Progenitor cell of endocrine pancreas (in vitro differentiated cells): Measurements from ENCODE around the gene FOXE3. TPM values are rescaled to one million over a fixed set of nuclear protein-coding genes. Genes with fewer than 3 reads are reported as not detected.
"Not testable (repeated sequence)": the region's sequence is repeated elsewhere in the genome, so short reads cannot be mapped to it uniquely, and the experiment has no call there.

Experiments
- DNase-seq: peaks from one replicate; pipeline ENCODE4 v3.0.0; 2021; ENCODE audit warnings: low spot score; ENCODE audit not compliant: unreplicated experiment
- H3K27ac Mint-ChIP-seq: 2 replicates; pipeline ENCODE4 v1.8.0; 2021; ENCODE audit warnings: mild to moderate bottlenecking, moderate library complexity, mixed read lengths
- H3K27me3 Mint-ChIP-seq: 2 replicates; pipeline ENCODE4 v1.8.0; 2021; ENCODE audit warnings: mixed read lengths
- H3K36me3 Mint-ChIP-seq: 2 replicates; pipeline ENCODE4 v1.8.0; 2022; ENCODE audit warnings: mixed read lengths; ENCODE audit not compliant: insufficient read depth
- H3K4me1 Mint-ChIP-seq: 2 replicates; pipeline ENCODE4 v1.8.0; 2021; ENCODE audit warnings: low read depth, mixed read lengths
- H3K4me3 Mint-ChIP-seq: 2 replicates; pipeline ENCODE4 v1.8.0; 2021; ENCODE audit warnings: low read depth, mild to moderate bottlenecking, moderate library complexity, mixed read lengths
- H3K9me3 Mint-ChIP-seq: 2 replicates; pipeline ENCODE4 v1.8.0; 2021; ENCODE audit warnings: low read depth, mixed read lengths
- total RNA-seq: library from RNA; stranded (reverse); gene quantifications from 2 replicates; pipeline ENCODE4 v1.2.1, GENCODE V29; 2021
- TF ChIP-seq, protein P1 (sequence below): fragments of 200-600 bp; sonication (generic); IDR thresholded peaks from one replicate; pipeline ENCODE4 v1.5.0; 2021; ENCODE audit warnings: antibody characterized with exemption, mild to moderate bottlenecking; ENCODE audit not compliant: unreplicated experiment

The FOXE3 gene
- total RNA-seq, 1 donor from 2014 or later, result not detected

- Mint-ChIP-seq H3K9me3 (no peaks in the 10 kb centered on the region), H3K27ac (no peak overlapping the region), H3K27me3 (peaks cover 56% of the 10 kb centered on the region), H3K4me1 (no peaks in the 10 kb centered on the region), H3K36me3 (no peaks in the 10 kb centered on the region), H3K4me3 (no peak overlapping the region)
- no peak for DNase-seq
- TF ChIP-seq, protein P1, sequence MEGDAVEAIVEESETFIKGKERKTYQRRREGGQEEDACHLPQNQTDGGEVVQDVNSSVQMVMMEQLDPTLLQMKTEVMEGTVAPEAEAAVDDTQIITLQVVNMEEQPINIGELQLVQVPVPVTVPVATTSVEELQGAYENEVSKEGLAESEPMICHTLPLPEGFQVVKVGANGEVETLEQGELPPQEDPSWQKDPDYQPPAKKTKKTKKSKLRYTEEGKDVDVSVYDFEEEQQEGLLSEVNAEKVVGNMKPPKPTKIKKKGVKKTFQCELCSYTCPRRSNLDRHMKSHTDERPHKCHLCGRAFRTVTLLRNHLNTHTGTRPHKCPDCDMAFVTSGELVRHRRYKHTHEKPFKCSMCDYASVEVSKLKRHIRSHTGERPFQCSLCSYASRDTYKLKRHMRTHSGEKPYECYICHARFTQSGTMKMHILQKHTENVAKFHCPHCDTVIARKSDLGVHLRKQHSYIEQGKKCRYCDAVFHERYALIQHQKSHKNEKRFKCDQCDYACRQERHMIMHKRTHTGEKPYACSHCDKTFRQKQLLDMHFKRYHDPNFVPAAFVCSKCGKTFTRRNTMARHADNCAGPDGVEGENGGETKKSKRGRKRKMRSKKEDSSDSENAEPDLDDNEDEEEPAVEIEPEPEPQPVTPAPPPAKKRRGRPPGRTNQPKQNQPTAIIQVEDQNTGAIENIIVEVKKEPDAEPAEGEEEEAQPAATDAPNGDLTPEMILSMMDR, result no peak
Observed at GRCh38 chr1:47456250-47456649, 40.2 kb downstream of the FOXE3 start.

GRCh38 chr1:47457547-47457946 is 41.5 kb downstream of the FOXE3 start:
- peaks cover 69% of the 10 kb centered on the region for H3K27me3 Mint-ChIP-seq

GRCh38 chr1:47459253-47459788 is 43.2 kb downstream of the FOXE3 start:
- Mint-ChIP-seq H3K27ac (no peak overlapping the region), H3K27me3 (peaks cover 79% of the 10 kb centered on the region), H3K9me3 (no peaks in the 10 kb centered on the region), H3K4me1 (no peaks in the 10 kb centered on the region), H3K36me3 (no peaks in the 10 kb centered on the region), H3K4me3 (no peak overlapping the region)
- TF ChIP-seq, protein P1, result no peak
- no peak for DNase-seq

More at GRCh38 chr1:47457547-47457946, 41.5 kb downstream of the FOXE3 start:
- not testable (repeated sequence) for H3K4me3 Mint-ChIP-seq, H3K36me3 Mint-ChIP-seq, H3K9me3 Mint-ChIP-seq, DNase-seq, H3K4me1 Mint-ChIP-seq, H3K27ac Mint-ChIP-seq

- H3K36me3 Mint-ChIP-seq, result no peaks in the 10 kb centered on the region
- H3K4me3 Mint-ChIP-seq, result no peak overlapping the region
- TF ChIP-seq, protein P1, result no peak
- H3K27me3 Mint-ChIP-seq, result peaks cover 75% of the 10 kb centered on the region
- H3K27ac Mint-ChIP-seq, result no peak overlapping the region
- DNase-seq, result no peak
- no peaks in the 10 kb centered on the region for H3K4me1 Mint-ChIP-seq
- no peaks in the 10 kb centered on the region for H3K9me3 Mint-ChIP-seq
Observed at GRCh38 chr1:47460040-47460439, 44.0 kb downstream of the FOXE3 start.

DNA sequence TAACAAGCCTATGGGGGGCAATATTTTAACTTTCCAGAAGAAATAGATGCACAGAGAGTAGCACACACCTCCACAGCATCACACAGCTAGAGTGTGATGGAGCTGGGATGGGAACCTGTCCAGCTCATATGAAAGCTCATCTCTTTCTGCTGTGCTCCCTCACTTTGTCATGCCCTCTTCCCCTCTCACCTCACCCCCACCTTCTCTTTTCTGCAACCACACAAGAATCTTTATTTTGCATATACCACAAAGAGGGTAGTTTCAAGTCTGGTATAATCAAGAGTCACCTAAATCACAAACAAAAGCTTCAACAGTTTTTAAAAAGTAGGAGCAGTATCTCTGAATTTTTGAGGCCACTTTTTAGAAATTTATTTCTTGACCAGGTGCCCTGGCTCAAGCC is 44.4 kb downstream of the FOXE3 start:
- DNase-seq, result no peak

DNA sequence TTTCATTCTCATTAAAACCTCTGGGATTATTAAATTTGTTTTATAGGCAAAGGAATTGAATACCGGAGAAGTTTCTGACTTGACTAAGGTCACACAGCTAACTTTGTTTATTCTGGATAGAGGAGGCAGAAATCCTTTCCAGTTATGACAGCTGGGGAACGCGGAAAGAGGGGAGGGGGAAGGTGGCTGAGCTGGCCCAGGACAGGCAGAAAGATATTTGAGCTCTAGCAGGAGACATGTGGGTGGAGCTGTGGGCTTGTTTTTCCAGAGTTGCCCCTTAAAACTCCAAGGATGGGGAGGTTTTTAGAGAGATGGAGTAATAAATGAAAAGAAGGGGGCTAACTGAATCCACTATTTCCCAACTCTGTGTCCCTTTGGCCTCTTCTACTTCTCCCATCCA is 49.5 kb downstream of the FOXE3 start:
- H3K27me3 Mint-ChIP-seq, result peaks cover 48% of the 10 kb centered on the region
- no peaks in the 10 kb centered on the region for H3K36me3 Mint-ChIP-seq
- TF ChIP-seq, protein P1, result no peak

More for the DNA sequence above, 44.4 kb downstream of the FOXE3 start:
- Mint-ChIP-seq H3K27ac (no peak overlapping the region), H3K4me3 (no peak overlapping the region), H3K27me3 (peaks cover 71% of the 10 kb centered on the region), H3K4me1 (no peaks in the 10 kb centered on the region), H3K36me3 (no peaks in the 10 kb centered on the region), H3K9me3 (no peaks in the 10 kb centered on the region)
- TF ChIP-seq, protein P1, result no peak

More for the DNA sequence above, 49.5 kb downstream of the FOXE3 start:
- Mint-ChIP-seq H3K4me3 (no peak overlapping the region), H3K9me3 (no peaks in the 10 kb centered on the region), H3K27ac (no peak overlapping the region), H3K4me1 (no peaks in the 10 kb centered on the region)
- DNase-seq, result no peak
